Colon (tissue), 2 donors: ENCODE data around the gene GNAQ.
"Not testable (repeated sequence)": the region's sequence is repeated elsewhere in the genome, so short reads cannot be mapped to it uniquely, and the experiment has no call there.

Experiments used
- FAIRE-seq: peaks from 2 replicates; lab custom pipeline; 2012; peaks lifted over from hg19 to GRCh38; lab: Jason Lieb, UNC
- donor health status: control.
- donor health status: control.

Gene GNAQ

GRCh38 chr9:77903666-77904285, 127.8 kb downstream of the GNAQ start:
- no peak for FAIRE-seq

GRCh38 chr9:77901771-77902170, 129.8 kb downstream of the GNAQ start:
- no peak for FAIRE-seq

- FAIRE-seq = no peak
Measured at GRCh38 chr9:77901018-77901417, 130.6 kb downstream of the GNAQ start.

GRCh38 chr9:77899679-77900354, 131.8 kb downstream of the GNAQ start:
- FAIRE-seq = no peak

GRCh38 chr9:77898864-77899263, 132.7 kb downstream of the GNAQ start:
- no peak for FAIRE-seq

GRCh38 chr9:77896938-77897667, 134.5 kb downstream of the GNAQ start:
- no peak for FAIRE-seq

GRCh38 chr9:77896269-77896937, 135.2 kb downstream of the GNAQ start:
- FAIRE-seq = no peak

- FAIRE-seq = no peak
Measured at GRCh38 chr9:77893706-77894105, 137.9 kb downstream of the GNAQ start.

- no peak for FAIRE-seq
Measured at GRCh38 chr9:77892955-77893514, 138.6 kb downstream of the GNAQ start.

GRCh38 chr9:77892171-77892570, 139.4 kb downstream of the GNAQ start:
- FAIRE-seq = no peak

- no peak for FAIRE-seq
Measured at GRCh38 chr9:77891128-77891800, 140.3 kb downstream of the GNAQ start.

- no peak for FAIRE-seq
Measured at GRCh38 chr9:77887662-77888061, 143.9 kb downstream of the GNAQ start.

GRCh38 chr9:77885104-77885672, 146.4 kb downstream of the GNAQ start:
- FAIRE-seq = no peak

GRCh38 chr9:77883846-77884771, 147.5 kb downstream of the GNAQ start:
- no peak for FAIRE-seq

- no peak for FAIRE-seq
Measured at GRCh38 chr9:77883133-77883532, 148.5 kb downstream of the GNAQ start.

GRCh38 chr9:77882294-77882693, 149.3 kb downstream of the GNAQ start:
- no peak for FAIRE-seq

GRCh38 chr9:77881634-77882033, 150.0 kb downstream of the GNAQ start:
- not testable (repeated sequence) for FAIRE-seq

- FAIRE-seq = no peak
Measured at GRCh38 chr9:77881111-77881510, 150.5 kb downstream of the GNAQ start.

- FAIRE-seq = no peak
Measured at GRCh38 chr9:77879437-77879943, 152.1 kb downstream of the GNAQ start.

GRCh38 chr9:77878793-77879192, 152.8 kb downstream of the GNAQ start:
- FAIRE-seq = not testable (repeated sequence)
